GM21526 (cell line): ENCODE results near the gene SLC8A3.

ENCODE experiments used
- ATAC-seq: cut with Tn5 transposase; IDR thresholded peaks from one replicate; pipeline ENCODE4 v1.9.1; 2021; ENCODE audit warnings: moderate library complexity; ENCODE audit not compliant: unreplicated experiment, low FRiP score

SLC8A3 gene

DNA sequence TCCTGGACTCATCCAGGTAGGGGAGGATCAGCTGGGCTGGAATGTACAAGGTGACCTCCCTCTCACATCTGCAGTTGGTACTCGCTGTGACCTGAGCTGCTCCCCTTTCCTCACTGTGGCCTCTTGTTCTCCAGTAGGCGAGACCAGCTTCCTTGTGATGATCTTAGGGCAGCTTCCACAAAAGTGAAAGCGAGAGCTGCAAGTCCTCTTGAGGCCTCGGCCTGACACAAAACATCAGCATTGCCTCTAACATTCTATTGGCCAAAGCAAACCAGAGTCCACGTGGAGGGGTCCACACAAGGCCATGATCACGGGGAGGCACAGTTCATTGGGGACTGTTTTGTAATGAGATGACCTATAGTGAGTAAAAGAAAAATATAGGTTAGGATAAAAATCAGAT, 182.1 kb downstream of the SLC8A3 start:
- ATAC-seq = no peak

DNA sequence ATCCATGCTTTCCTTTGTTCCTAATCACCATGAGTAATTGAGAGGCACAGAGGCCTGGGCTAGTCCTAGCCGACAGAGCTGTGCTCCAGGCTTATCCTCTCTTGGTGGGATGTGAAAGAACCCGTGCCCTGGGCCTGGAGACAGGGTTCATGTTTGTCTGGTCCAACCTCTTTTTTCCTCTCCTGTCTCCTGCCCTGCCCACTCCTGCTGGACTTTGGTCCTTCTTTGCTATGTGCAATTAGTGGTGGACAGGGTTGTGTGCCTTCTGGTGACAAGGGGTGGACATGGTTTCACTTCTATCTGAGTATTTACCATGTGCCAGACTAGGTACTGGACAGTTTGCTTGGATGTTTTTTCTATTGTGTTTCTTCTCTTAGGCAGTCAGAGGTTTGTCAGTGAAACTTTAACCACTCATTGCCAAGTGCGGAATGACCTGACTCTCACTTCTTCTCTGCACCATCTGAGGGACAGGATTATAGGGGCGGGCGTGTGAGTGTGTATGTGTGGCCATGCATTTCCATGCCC, 183.4 kb downstream of the SLC8A3 start:
- ATAC-seq = no peak

GRCh38 chr14:70004791-70005190, 184.0 kb downstream of the SLC8A3 start:
- no peak for ATAC-seq

DNA sequence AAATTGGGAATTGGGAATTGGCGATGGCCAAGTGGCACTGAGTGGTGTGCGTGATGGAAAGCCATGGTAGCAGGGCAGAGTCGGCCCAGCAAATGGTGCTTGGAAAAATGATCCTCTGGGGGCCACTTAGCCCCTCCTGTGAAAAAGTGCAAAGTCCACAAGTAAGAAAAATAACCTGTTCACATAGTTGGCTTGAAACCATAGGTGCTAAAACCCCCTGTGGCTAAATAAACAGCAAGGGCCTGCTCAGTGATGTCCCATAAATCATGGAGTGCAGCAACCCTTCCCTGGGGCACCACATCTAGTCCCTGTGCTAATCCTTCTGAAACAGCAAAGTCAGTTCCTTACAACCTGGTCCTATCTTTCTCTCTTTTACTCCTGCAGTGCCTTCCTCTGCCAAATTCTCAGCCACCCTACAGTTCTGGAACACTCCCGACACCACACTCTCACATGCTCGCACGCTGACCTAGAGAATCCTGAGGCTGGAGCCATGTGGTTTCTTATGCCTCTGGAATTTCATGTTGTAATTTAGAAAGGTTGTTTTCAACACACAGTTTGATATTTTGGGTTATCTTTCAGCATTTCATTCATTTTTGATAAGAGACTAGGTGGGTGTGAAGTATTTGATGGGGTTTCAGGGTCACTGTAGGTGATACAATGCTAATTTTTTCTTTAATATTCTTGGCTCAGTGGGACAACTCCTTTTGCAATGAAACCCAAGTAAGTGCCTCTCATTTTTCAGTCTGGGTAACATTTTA, 186.0 kb downstream of the SLC8A3 start:
- no peak for ATAC-seq

DNA sequence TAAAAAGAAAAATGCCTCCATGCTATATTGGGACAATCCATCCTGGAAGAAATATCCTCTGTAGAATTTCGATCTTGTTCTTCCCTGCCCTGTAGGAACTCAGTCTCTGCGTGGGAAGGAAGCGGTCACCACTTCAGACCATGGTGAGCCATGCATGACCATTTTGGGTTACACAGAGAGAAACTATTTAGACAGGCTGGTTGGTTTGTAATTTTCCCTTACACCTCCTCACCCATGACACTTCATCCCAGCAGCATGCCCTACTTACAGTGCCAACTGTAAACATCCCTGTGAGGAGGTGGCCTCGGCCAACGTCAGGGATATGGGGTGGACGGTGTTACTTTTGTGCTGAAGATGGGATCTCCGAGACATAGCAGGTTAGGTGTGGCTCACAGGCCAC, 188.2 kb downstream of the SLC8A3 start:
- ATAC-seq = no peak

DNA sequence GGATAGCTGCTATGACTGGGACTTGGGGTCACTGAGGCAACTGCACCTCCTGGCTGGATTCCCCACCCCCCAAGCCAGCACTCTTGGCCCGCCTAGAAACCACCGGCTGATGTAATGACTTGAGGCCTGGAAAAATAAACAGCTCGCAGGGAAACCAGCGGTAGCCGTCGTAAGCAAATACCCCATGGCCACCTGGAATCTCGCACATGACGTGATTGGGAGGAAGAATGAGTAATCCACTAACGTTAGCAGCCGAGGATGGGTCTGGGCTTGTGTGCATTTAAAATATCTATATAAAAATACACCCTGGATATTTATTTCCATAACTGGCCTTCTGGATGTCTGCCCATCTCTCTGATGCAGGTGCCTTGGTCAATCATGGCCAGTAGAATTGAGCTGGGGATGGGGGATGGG, 189.5 kb downstream of the SLC8A3 start:
- no peak for ATAC-seq

GRCh38 chr14:69997849-69998248, 190.9 kb downstream of the SLC8A3 start:
- ATAC-seq = no peak

GRCh38 chr14:69996216-69996615, 192.5 kb downstream of the SLC8A3 start:
- no peak for ATAC-seq
